Fibroblast of lung (primary cell): ENCODE data around the gene TEX13C. TPM values are rescaled to one million over a fixed set of nuclear protein-coding genes. Genes with fewer than 3 reads are reported as not detected.

Experiments used
- DNase-seq, 2 donors: peaks; one replicate each; pipeline versions ENCODE4 v3.0.0 to v3.0.0-alpha.2; 2010; ENCODE audit warnings: low read depth in 2 of 2
- H2AFZ ChIP-seq: 2 replicates; pipeline ENCODE4 v1.5.1; 2012; ENCODE audit warnings: low read length, control low read depth, inconsistent platforms
- H3K27ac ChIP-seq: 2 replicates; pipeline ENCODE4 v1.5.1; 2011; ENCODE audit warnings: low read length, control low read depth; ENCODE audit not compliant: insufficient read depth
- H3K27me3 ChIP-seq: 2 replicates; pipeline ENCODE4 v1.5.1; 2011; ENCODE audit warnings: mild to moderate bottlenecking, low read length; ENCODE audit not compliant: control insufficient read depth, insufficient read depth
- H3K36me3 ChIP-seq: 2 replicates; pipeline ENCODE4 v1.5.1; 2011; ENCODE audit warnings: low read length; ENCODE audit not compliant: control insufficient read depth, insufficient read depth
- H3K4me1 ChIP-seq: 2 replicates; pipeline ENCODE4 v1.5.1; 2011; ENCODE audit warnings: low read length; ENCODE audit not compliant: control insufficient read depth, insufficient read depth; ENCODE audit errors: extremely low read depth
- H3K4me2 ChIP-seq: 2 replicates; pipeline ENCODE4 v1.5.1; 2011; ENCODE audit warnings: low read length, control low read depth; ENCODE audit not compliant: insufficient read depth; ENCODE audit errors: extremely low read depth
- H3K4me3 ChIP-seq, 4 experiments: fragments of 200-600 bp in 1 of 4; sonication (generic) in 1 of 4; replicated peaks in 1 of 4; 2 replicates each; pipeline ENCODE4 v1.5.1; 2011 to 2016; ENCODE audit warnings: low read length in 4 of 4, low read depth in 3 of 4, mild to moderate bottlenecking in 3 of 4, control low read depth in 2 of 4, inconsistent platforms in 1 of 4, mixed read lengths in 1 of 4; ENCODE audit not compliant: insufficient read depth in 1 of 4; ENCODE audit errors: control extremely low read depth in 1 of 4
- H3K79me2 ChIP-seq: 2 replicates; pipeline ENCODE4 v1.5.1; 2012; ENCODE audit warnings: mild to moderate bottlenecking, low read length, inconsistent platforms; ENCODE audit not compliant: control insufficient read depth, insufficient read depth
- H3K9ac ChIP-seq: 2 replicates; pipeline ENCODE4 v1.5.1; 2011; ENCODE audit warnings: mild to moderate bottlenecking, low read length, control low read depth; ENCODE audit not compliant: insufficient read depth
- H3K9me3 ChIP-seq: 2 replicates; pipeline ENCODE4 v1.5.1; 2012; ENCODE audit warnings: low read depth, low read length; ENCODE audit not compliant: control insufficient read depth, insufficient read depth
- H4K20me1 ChIP-seq: 2 replicates; pipeline ENCODE4 v1.5.1; 2011; ENCODE audit warnings: low read length; ENCODE audit not compliant: control insufficient read depth, insufficient read depth; ENCODE audit errors: extremely low read depth
- EZH2 ChIP-seq: IDR thresholded peaks from 2 replicates; pipeline ENCODE4 v1.5.1; 2012; ENCODE audit warnings: low read length, control low read depth, mild to moderate bottlenecking; ENCODE audit errors: missing control alignments
- polyA plus RNA-seq, 2 donors: library from polyadenylated mRNA; depleted of rRNA in 1 of 2; stranded (reverse) in 1 of 2; unstranded in 1 of 2; fragments of >200 nt; gene quantifications; 2 replicates each; pipeline ENCODE4 v1.2.1, GENCODE V29; 2011 to 2012; ENCODE audit warnings: missing spikeins in 1 of 2
- total RNA-seq: library from RNA; depleted of rRNA; stranded (reverse); fragments of >200 nt; gene quantifications from 2 replicates; pipeline ENCODE4 v1.2.1, GENCODE V29; 2014
- TF ChIP-seq, protein P1 (sequence below), 2 donors: IDR thresholded peaks in 1 of 2; conservative IDR thresholded peaks in 1 of 2; 1 replicate in 1 of 2; 2 replicates in 1 of 2; pipeline ENCODE4 v1.5.1; 2011 to 2012; ENCODE audit warnings: low read length in 2 of 2, control low read depth in 1 of 2, inconsistent platforms in 1 of 2, low read depth in 1 of 2, mild to moderate bottlenecking in 1 of 2

Gene TEX13C
- total and polyA plus RNA-seq, 2 donors (not counting 1 experiment from before 2014, with no cell fraction given), result not detected

DNA sequence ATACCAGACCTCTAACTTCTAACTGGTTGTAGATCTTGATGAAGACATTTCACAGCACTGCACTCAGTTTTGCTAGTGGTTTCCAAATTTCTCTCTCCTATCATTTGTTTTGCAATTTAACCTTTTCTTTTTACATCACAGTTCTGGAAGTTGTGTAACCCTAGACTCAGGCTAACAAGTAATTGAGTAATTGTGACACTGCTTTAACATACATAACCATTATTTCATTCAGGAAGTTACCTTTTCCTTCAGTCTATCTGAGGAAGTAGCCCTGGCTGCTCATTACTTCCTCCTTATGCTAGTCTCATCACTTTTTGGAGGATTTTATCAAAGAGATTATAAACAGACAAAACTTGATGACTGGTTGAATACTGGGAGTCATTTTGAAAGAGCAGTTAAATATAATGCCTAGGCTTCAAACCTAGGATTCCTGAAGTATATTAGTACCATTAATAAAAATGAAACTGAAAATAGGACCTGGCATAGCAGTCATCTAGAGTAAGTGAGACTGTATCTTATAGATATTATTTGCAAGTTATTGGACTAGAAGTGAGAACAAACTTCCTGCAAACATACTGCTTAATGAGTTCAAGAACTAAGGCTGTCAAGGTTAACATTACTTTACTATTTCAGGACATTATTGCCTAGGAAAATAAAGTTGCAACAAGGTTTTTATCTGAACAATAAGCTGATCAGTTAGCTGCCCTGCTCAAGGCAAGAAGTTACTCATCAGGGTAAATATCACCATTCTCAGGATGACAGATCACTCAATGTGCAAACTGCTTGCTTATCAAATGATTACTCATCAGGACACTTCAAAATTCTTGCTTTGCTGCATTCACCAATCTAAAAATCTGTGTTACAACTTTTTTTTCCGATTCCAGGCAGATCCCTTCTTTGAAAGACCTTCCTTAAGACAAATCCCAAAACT, 25.6 kb upstream of the TEX13C start:
- DNase-seq, result no peak
- no peak overlapping the region for H3K4me3 ChIP-seq
- H4K20me1 ChIP-seq, result peaks cover 1% of the 10 kb centered on the region
- H3K27ac ChIP-seq, result no peak overlapping the region
- H2AFZ ChIP-seq, result no peak overlapping the region
- H3K36me3 ChIP-seq, result no peaks in the 10 kb centered on the region
- H3K27me3 ChIP-seq, result no peaks in the 10 kb centered on the region
- no peak overlapping the region for H3K4me2 ChIP-seq
- no peaks in the 10 kb centered on the region for H3K79me2 ChIP-seq
- no peaks in the 10 kb centered on the region for H3K9me3 ChIP-seq
- no peak for TF ChIP-seq EZH2
- TF ChIP-seq, protein P1, sequence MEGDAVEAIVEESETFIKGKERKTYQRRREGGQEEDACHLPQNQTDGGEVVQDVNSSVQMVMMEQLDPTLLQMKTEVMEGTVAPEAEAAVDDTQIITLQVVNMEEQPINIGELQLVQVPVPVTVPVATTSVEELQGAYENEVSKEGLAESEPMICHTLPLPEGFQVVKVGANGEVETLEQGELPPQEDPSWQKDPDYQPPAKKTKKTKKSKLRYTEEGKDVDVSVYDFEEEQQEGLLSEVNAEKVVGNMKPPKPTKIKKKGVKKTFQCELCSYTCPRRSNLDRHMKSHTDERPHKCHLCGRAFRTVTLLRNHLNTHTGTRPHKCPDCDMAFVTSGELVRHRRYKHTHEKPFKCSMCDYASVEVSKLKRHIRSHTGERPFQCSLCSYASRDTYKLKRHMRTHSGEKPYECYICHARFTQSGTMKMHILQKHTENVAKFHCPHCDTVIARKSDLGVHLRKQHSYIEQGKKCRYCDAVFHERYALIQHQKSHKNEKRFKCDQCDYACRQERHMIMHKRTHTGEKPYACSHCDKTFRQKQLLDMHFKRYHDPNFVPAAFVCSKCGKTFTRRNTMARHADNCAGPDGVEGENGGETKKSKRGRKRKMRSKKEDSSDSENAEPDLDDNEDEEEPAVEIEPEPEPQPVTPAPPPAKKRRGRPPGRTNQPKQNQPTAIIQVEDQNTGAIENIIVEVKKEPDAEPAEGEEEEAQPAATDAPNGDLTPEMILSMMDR (conservative IDR thresholded peaks at IDR 0.05 in 1 of 2, IDR thresholded peaks at IDR 0.05 in 1 of 2; ENCODE audit: low read depth in 1 of 2, low read length in 2 of 2), result no peak
- H3K9ac ChIP-seq, result no peak overlapping the region
- H3K4me1 ChIP-seq, result no peaks in the 10 kb centered on the region

DNA sequence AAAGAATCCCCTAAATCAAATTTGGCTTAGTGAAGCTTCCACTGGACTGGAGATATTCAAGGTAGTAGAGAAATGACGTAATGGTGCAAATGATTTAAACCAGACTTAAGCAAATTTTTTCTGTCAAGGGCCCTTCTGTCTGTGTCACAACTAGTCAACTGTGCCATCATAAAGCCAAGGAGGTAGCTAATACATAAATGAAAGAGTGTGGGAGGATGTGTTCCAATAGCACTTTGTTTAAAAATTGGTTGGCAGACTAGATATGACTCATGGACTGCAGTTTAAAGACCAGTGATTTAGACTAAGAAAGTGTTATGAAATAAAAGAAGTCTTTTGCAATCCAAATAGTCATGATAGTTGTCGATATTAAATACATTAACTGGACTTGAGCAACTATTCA, 24.3 kb upstream of the TEX13C start:
- TF ChIP-seq, protein P1 (conservative IDR thresholded peaks at IDR 0.05 in 1 of 2, IDR thresholded peaks at IDR 0.05 in 1 of 2; ENCODE audit: low read depth in 1 of 2, low read length in 2 of 2), result no peak
- TF ChIP-seq EZH2, result no peak
- H3K4me2 ChIP-seq, result no peak overlapping the region
- no peaks in the 10 kb centered on the region for H3K79me2 ChIP-seq
- H4K20me1 ChIP-seq, result peaks cover 1% of the 10 kb centered on the region
- no peak overlapping the region for H3K4me3 ChIP-seq
- H3K36me3 ChIP-seq, result no peaks in the 10 kb centered on the region
- H3K27me3 ChIP-seq, result no peaks in the 10 kb centered on the region
- no peaks in the 10 kb centered on the region for H3K4me1 ChIP-seq
- no peak overlapping the region for H3K9ac ChIP-seq
- H2AFZ ChIP-seq, result no peak overlapping the region
- DNase-seq, result peak in 1 of 2 donors; percentile 1
- H3K27ac ChIP-seq, result no peak overlapping the region
- H3K9me3 ChIP-seq, result no peaks in the 10 kb centered on the region

- H3K79me2 ChIP-seq, result no peaks in the 10 kb centered on the region
- no peaks in the 10 kb centered on the region for H3K27me3 ChIP-seq
- DNase-seq, result no peak
- TF ChIP-seq, protein P1 (conservative IDR thresholded peaks at IDR 0.05 in 1 of 2, IDR thresholded peaks at IDR 0.05 in 1 of 2; ENCODE audit: low read depth in 1 of 2, low read length in 2 of 2), result no peak
- no peak for TF ChIP-seq EZH2
- H3K36me3 ChIP-seq, result no peaks in the 10 kb centered on the region
- no peak overlapping the region for H3K4me3 ChIP-seq
- H3K9ac ChIP-seq, result no peak overlapping the region
- H4K20me1 ChIP-seq, result peaks cover 1% of the 10 kb centered on the region
- no peak overlapping the region for H2AFZ ChIP-seq
- H3K9me3 ChIP-seq, result no peaks in the 10 kb centered on the region
- H3K4me1 ChIP-seq, result no peaks in the 10 kb centered on the region
- no peak overlapping the region for H3K27ac ChIP-seq
- H3K4me2 ChIP-seq, result no peak overlapping the region
Measured at GRCh38 chrX:125298871-125299270, 20.8 kb upstream of the TEX13C start.
